Uterus (tissue), 2 donors: ENCODE results near the gene PVRIG.

ENCODE experiments used
- CTCF ChIP-seq, 4 experiments: fragments of 200-600 bp in 2 of 4; fragments of 450-650 bp in 2 of 4; sonication (generic) in 2 of 4; IDR thresholded peaks; one replicate each; pipeline ENCODE4 v1.5.1; 2016 to 2019; ENCODE audit warnings: antibody characterized with exemption in 4 of 4, mild to moderate bottlenecking in 2 of 4, moderate library complexity in 1 of 4
- POLR2A ChIP-seq, 2 donors: fragments of 450-650 bp; IDR thresholded peaks; one replicate each; pipeline ENCODE4 v1.6.1; 2016; ENCODE audit warnings: antibody characterized with exemption in 2 of 2, mild to moderate bottlenecking in 1 of 2, moderate library complexity in 1 of 2

DNA sequence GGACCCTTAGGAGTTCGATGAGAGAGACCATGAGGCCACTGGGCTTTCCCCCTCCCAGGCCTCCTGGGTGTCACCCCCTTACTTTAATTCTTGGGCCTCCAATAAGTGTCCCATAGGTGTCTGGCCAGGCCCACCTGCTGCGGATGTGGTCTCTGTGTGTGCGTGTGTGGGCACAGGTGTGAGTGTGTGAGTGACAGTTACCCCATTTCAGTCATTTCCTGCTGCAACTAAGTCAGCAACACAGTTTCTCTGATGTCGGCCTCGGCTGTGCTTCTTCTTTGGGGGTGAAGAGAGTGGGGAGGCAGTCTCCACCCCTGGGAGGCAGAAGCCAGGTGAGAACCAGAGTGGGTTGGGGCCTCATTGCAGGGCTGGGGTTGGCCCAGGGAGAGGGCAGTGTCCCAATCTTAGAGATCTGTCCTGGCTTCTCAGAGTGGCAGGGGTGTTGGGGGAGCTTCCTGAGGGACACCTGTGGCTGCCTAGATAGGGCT lies 1.5 kb downstream of the PVRIG start:
- TF ChIP-seq CTCF (IDR thresholded peaks at IDR 0.05), result no peak
- no peak for TF ChIP-seq POLR2A (IDR thresholded peaks at IDR 0.05)
